Measurements from ENCODE around the gene RAB5A.

DNA sequence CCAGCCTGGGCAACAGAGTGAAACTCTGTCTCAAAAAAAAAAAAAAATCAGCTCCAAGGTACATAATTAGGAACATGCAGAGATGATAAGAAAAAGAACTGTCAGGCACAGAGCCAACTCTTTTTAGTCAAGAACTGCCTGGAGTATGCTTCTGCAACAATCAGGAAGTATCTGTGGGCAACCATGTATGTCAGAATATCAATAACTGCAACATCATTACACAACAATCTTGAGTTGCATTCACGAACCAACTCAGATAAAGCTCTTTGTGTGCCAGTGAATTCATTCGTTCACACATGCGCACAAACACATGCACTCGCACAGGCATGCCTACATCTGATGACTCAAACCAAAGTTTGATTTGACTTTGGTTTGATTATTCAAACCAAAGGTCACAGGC, 45.0 kb upstream of the RAB5A start:
- TF ChIP-seq, protein P1, sequence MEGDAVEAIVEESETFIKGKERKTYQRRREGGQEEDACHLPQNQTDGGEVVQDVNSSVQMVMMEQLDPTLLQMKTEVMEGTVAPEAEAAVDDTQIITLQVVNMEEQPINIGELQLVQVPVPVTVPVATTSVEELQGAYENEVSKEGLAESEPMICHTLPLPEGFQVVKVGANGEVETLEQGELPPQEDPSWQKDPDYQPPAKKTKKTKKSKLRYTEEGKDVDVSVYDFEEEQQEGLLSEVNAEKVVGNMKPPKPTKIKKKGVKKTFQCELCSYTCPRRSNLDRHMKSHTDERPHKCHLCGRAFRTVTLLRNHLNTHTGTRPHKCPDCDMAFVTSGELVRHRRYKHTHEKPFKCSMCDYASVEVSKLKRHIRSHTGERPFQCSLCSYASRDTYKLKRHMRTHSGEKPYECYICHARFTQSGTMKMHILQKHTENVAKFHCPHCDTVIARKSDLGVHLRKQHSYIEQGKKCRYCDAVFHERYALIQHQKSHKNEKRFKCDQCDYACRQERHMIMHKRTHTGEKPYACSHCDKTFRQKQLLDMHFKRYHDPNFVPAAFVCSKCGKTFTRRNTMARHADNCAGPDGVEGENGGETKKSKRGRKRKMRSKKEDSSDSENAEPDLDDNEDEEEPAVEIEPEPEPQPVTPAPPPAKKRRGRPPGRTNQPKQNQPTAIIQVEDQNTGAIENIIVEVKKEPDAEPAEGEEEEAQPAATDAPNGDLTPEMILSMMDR (IDR thresholded peaks at IDR 0.05; ENCODE audit: insufficient read depth, low read length) = no peak
- no peak for TF ChIP-seq POLR2AphosphoS5 (IDR thresholded peaks at IDR 0.05; ENCODE audit: low read depth)
- TF ChIP-seq GABPA (IDR thresholded peaks at IDR 0.05; ENCODE audit: low read depth) = no peak
- no peak for TF ChIP-seq SPI1 (IDR thresholded peaks at IDR 0.05; ENCODE audit: borderline replicate concordance, low read depth)
- no peak for TF ChIP-seq REST (IDR thresholded peaks at IDR 0.05; ENCODE audit: insufficient replicate concordance, low read depth)
